Sigmoid colon (tissue), 7 donors: ENCODE measurements around the gene ZNF407. TPM values are rescaled to one million over a fixed set of nuclear protein-coding genes. Genes with fewer than 3 reads are reported as not detected.

Experiments
- DNase-seq: peaks from one replicate; pipeline ENCODE4 v3.0.0-alpha.2; 2019
- H3K27ac ChIP-seq, 4 donors: fragments of 200-600 bp; sonication (generic); one replicate each; pipeline ENCODE4 v1.5.1; 2016 to 2019; ENCODE audit warnings: mild to moderate bottlenecking in 1 of 4
- H3K27me3 ChIP-seq, 3 donors: fragments of 200-600 bp; sonication (generic); one replicate each; pipeline ENCODE4 v1.5.1; 2019; ENCODE audit warnings: mild to moderate bottlenecking in 1 of 3
- H3K36me3 ChIP-seq, 4 donors: fragments of 200-600 bp; sonication (generic); one replicate each; pipeline ENCODE4 v1.5.1; 2016 to 2019
- H3K4me1 ChIP-seq, 4 donors: fragments of 200-600 bp; sonication (generic); one replicate each; pipeline ENCODE4 v1.5.1; 2017 to 2019
- H3K4me3 ChIP-seq, 4 donors: fragments of 200-600 bp; sonication (generic); one replicate each; pipeline ENCODE4 v1.5.1; 2017 to 2019; ENCODE audit warnings: mild to moderate bottlenecking in 2 of 4, moderate library complexity in 1 of 4
- H3K9me3 ChIP-seq, 4 donors: fragments of 200-600 bp in 3 of 4; sonication (generic) in 3 of 4; one replicate each; pipeline versions ENCODE4 v1.5.1 to v1.6.1; 2013 to 2019
- CTCF ChIP-seq, 4 experiments: fragments of 450-650 bp in 3 of 4; fragments of 200-600 bp in 1 of 4; IDR thresholded peaks; one replicate each; pipeline ENCODE4 v1.5.1; 2016 to 2019; ENCODE audit warnings: antibody characterized with exemption in 4 of 4, mild to moderate bottlenecking in 3 of 4, moderate library complexity in 2 of 4
- EP300 ChIP-seq, 4 donors: sonication (generic); formaldehyde crosslinking; IDR thresholded peaks; one replicate each; pipeline ENCODE4 v1.6.1; 2017; ENCODE audit warnings: antibody characterized with exemption in 4 of 4
- POLR2A ChIP-seq, 2 donors: fragments of 450-650 bp; IDR thresholded peaks; one replicate each; pipeline ENCODE4 v1.6.1; 2016; ENCODE audit warnings: antibody characterized with exemption in 2 of 2, mild to moderate bottlenecking in 2 of 2, moderate library complexity in 2 of 2
- POLR2AphosphoS5 ChIP-seq, 4 donors: sonication (generic); formaldehyde crosslinking; IDR thresholded peaks; one replicate each; pipeline ENCODE4 v1.6.1; 2017; ENCODE audit warnings: antibody characterized with exemption in 4 of 4
- WGBS, 2 donors: extraction: QIAGEN DNeasy Blood & Tissue Kit; methylation state at CpG; one replicate each; pipeline ENCODE4 v1.1.7; 2013; 5-methylcytosine and 5-hydroxymethylcytosine counted together
- intact Hi-C: fragments of 100-400 bp; cut with DNase I; formaldehyde crosslinking; loops from one replicate; pipeline ENCODE4 v1.15.1; 2023
- polyA plus RNA-seq, 3 donors: library from polyadenylated mRNA; stranded (reverse); fragments of 200-250 nt; gene quantifications; one replicate each; pipeline ENCODE4 v1.2.3, GENCODE V29; 2013
- total RNA-seq, 4 donors: library from RNA; depleted of rRNA; stranded (reverse); fragments of >200 nt; gene quantifications; one replicate each; pipeline ENCODE4 v1.1.0, GENCODE V29; 2016
- donor health status: healthy with polysubstance abuse.
- donor health status: Bipolar disorder and iron deficiency.
- donor health status: healthy.

The ZNF407 gene
- 10 to 100 TPM; 16.3 to 19.8 (median 18.1) TPM for total RNA-seq
- 1 to 10 TPM; 1.4 to 5.4 (median 1.8) TPM for polyA plus RNA-seq

- Histone ChIP-seq H3K27me3 (no peaks in the 10 kb centered on the region), H3K4me3 (peak within 1 kb of the TSS; percentile 56 to 97 (median 78)), H3K27ac (peak within 1 kb of the TSS; percentile 92 to 99 (median 96)), H3K36me3 (peaks cover 0 to 9% (median 1%) of the 10 kb centered on the region in 4 donors), H3K9me3 (no peaks in the 10 kb centered on the region), H3K4me1 (peaks cover 0 to 41% (median 30%) of the 10 kb centered on the region in 4 donors)
- WGBS, 2 donors = 1% methylated on average over 64 of the region's 64 CpGs
- TF ChIP-seq POLR2AphosphoS5 (IDR thresholded peaks at IDR 0.05) = peak; percentile 40 to 92 (median 64)
- TF ChIP-seq CTCF (IDR thresholded peaks at IDR 0.05) = no peak
- no peak for TF ChIP-seq EP300 (IDR thresholded peaks at IDR 0.05)
- peak in 1 of 2 donors; percentile 21 for TF ChIP-seq POLR2A (IDR thresholded peaks at IDR 0.05)
- DNase-seq = peak; percentile 93
- intact Hi-C loops = loop anchor here (2.0 to 5.0 kb wide), 3 partner anchors 101 to 1753 kb away; partner anchors contain the start of genes CNDP2 and PTGR3
These were observed at the start of gene ZNF407 for GRCh38 chr18:74597662-74598349. Gene ZNF407 (plus strand): TSS chr18:74597870. CDS start chr18:74631020, 33,150 bp downstream.

- intact Hi-C loops = loop anchor here (10.0 kb wide), 1 partner anchor 1785 kb away; no protein-coding TSS in a partner anchor
- TF ChIP-seq CTCF (IDR thresholded peaks at IDR 0.05) (no peak), POLR2A (IDR thresholded peaks at IDR 0.05) (no peak), EP300 (IDR thresholded peaks at IDR 0.05) (no peak), POLR2AphosphoS5 (IDR thresholded peaks at IDR 0.05) (no peak)
- Histone ChIP-seq H3K9me3 (peaks cover 0 to 7% (median 3%) of the 10 kb centered on the region in 4 donors), H3K27ac (no peak overlapping the region), H3K27me3 (peaks cover 0 to 3% (median 0%) of the 10 kb centered on the region in 3 donors), H3K4me1 (no peaks in the 10 kb centered on the region), H3K4me3 (no peak overlapping the region), H3K36me3 (no peaks in the 10 kb centered on the region)
- WGBS, 2 donors = 97 to 100% methylated on average over 1 of the region's 1 CpG
- no peak for DNase-seq
These were observed 48.0 kb upstream of the ZNF407 start for GRCh38 chr18:74549591-74550104.

- Histone ChIP-seq H3K4me3 (no peak overlapping the region), H3K27ac (no peak overlapping the region), H3K9me3 (peaks cover 0 to 7% (median 3%) of the 10 kb centered on the region in 4 donors), H3K27me3 (no peaks in the 10 kb centered on the region), H3K36me3 (no peaks in the 10 kb centered on the region), H3K4me1 (no peaks in the 10 kb centered on the region)
- TF ChIP-seq EP300 (IDR thresholded peaks at IDR 0.05) (no peak), POLR2AphosphoS5 (IDR thresholded peaks at IDR 0.05) (no peak), POLR2A (IDR thresholded peaks at IDR 0.05) (no peak), CTCF (IDR thresholded peaks at IDR 0.05) (no peak)
- intact Hi-C loops = loop anchor here (10.0 kb wide), 1 partner anchor 1786 kb away; no protein-coding TSS in a partner anchor
- no peak for DNase-seq
- WGBS, 2 donors = 95 to 97% methylated on average over 6 of the region's 6 CpGs
These were observed 46.8 kb upstream of the ZNF407 start for GRCh38 chr18:74550886-74551285.

- no peak for DNase-seq
- Histone ChIP-seq H3K4me3 (no peak overlapping the region), H3K4me1 (no peaks in the 10 kb centered on the region), H3K27ac (no peak overlapping the region), H3K9me3 (peaks cover 0 to 7% (median 3%) of the 10 kb centered on the region in 4 donors), H3K27me3 (no peaks in the 10 kb centered on the region), H3K36me3 (no peaks in the 10 kb centered on the region)
- intact Hi-C loops = loop anchor here (10.0 kb wide), 1 partner anchor 1787 kb away; no protein-coding TSS in a partner anchor
- no peak for TF ChIP-seq POLR2AphosphoS5 (IDR thresholded peaks at IDR 0.05)
- no peak for TF ChIP-seq CTCF (IDR thresholded peaks at IDR 0.05)
- 58% methylated on average over 3 of the region's 3 CpGs for WGBS, 2 donors
These were observed 46.2 kb upstream of the ZNF407 start for GRCh38 chr18:74551452-74551851.
